HG02840 (cell line): ENCODE results near the gene SDK1.

ENCODE experiments used
- ATAC-seq: cut with Tn5 transposase; IDR thresholded peaks from one replicate; pipeline ENCODE4 v1.9.1; 2021; ENCODE audit warnings: mild to moderate bottlenecking, moderate library complexity, moderate number of reproducible peaks; ENCODE audit not compliant: unreplicated experiment, low FRiP score

The SDK1 gene

DNA sequence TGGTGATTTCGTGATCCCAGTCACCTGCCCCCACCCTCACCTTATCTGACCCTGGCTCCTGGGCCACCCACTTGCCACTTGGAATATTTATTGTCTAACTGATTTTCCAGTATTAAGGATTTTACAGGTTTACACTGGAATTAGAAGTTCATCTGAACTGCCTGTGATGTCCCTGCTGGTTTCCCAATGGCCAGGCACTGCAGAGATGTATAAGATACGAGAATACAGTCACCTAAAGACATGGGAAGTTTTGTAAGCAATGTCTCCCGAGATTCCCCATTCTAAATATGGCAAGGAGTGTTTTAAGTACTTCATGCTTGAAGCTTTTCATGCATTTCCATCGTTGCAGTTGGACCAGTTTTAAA, 592.7 kb downstream of the SDK1 start:
- ATAC-seq, result no peak

DNA sequence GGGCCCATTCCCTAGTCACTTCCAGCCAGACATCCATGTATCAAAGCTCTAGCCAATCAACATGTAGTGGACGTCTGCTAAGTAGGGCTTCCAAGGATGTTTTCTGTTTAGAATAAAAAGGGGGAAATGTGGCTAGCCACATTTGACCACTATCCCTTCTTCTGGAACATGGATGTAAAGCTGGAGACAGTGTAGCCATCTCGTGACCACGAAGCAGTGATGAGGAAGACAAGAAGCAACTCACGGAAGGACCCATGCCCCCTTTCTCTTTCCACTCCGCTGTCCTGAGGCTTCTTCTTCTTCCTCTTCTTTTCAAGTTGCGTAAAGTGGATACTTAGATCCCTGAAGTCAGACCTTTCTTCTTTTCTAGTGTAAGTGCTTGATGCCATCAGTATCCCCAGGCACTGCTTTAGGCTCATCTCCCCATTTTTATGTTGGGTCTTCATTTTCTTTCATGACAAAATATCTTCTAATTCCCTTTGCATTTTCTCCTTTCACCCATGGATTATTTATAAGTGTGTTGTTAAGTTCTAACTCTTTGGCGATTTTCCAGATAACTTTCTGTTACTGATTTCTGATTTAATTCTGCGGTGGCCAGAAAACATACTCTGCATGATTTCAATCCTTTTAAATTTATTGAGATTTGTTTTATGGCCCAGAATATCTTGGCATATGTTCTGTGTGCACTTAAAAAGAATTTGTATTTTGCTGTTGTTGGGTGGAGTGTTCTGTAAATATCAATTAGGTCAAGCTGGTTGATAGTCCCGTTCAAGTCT, 594.5 kb downstream of the SDK1 start:
- ATAC-seq, result no peak

DNA sequence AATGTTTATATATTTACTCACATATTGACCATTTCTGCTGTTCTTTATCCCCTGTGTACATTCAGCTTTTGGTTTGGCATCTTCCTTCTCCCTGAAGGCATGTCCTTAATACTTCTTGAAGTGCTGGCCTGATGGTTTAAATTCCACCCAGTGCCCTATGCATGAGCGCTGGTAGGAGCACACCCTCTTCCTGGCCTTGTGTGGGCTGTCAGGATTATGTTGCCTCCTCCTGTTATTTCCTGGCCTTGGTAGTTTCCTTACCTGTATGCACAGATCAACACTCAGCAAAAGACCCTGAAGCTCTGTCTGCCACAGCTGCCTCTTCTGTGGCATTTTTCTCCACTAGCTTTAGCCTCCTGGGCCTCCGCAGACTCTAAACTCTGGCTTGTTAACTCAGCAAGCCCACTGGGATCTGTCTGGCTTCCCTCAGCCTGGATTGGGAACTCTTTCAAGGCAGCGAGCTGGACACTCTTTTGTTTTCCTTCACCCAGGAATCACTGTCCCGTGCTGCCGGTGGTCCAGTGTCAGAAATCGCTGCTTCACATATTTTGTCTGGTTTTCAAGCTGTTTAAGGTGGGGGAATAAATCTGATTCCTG, 595.2 kb downstream of the SDK1 start:
- ATAC-seq, result no peak

DNA sequence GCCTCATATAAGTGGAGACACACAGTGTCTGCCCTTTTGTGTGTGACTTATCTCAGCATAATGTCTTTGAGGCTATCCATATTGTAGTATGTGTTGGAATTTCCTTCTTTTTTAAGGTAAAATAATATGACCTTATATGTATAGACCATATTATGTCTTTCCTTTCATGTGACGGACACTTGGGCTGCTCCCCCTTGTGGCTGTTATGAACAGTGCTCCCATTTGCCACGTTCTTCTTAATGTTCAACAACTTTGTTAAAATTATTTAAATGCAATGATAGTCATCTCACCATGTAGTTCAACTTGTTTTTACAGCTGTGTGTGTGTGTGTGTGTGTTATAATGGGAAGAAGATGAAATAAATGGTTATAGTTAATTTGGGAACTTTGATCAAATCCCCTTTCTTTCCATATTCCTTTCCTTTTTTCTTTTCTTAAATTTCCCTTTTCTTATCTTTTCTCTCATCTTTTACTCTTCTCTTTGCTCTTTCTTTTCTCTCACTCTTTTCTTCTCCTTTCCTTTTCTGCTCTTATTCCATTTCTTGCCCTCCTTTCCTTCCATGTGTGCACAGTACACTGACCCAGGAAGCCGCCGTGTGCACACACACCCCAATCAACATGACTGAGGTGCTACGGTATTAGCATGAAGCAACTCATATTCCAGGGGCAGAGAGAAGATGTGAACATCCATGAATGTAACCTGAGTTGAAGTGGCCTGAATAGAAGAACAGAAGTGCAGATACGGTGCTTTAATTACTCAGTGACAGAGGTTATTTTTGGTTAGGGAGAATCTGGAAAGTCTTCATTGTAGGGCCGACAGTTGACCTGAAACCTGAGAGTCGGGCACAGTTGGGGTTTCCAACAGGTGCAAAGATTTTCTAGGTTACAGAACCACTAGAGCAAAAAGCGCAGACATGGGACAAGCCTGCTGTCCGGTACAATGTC, 596.6 kb downstream of the SDK1 start:
- no peak for ATAC-seq

DNA sequence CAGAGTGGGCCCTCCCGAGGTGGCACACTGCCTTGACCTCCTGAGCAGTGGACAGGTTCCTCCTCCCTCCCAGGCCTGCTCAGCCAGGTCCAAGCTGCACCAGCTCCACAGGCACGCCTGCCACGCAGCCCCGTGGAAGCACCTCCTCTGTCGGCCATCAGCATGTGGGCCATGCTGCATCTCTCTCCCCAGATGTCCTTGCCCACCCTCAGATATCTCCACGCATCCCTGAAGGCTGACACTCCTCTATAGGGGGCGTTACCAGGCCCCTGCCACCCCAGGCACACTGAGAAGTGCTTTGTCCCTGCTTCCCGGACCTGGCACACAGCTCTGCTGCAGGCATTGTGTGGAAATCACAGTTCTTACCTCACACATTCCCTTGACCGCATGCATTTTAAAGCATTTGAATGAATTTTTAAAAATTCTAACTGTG, 598.5 kb downstream of the SDK1 start:
- ATAC-seq, result no peak

DNA sequence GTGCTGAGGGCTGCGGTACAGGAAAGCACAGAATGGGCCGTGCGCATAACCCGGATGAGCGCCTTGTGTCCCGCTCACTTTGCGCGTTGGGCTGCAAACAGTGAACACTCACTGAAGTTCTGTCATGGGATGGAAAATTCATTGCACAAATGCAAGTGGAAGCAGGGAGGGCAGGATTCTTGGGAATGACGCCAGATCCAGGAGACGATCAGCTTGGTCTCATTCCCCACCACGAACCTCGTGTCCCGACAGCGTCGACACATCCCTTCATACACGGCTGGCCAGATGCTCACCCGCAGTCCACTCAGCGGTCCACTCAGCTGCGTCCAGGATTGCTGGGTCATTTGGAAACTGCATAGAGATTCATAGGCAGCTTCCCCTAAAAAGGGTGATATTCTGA, 607.1 kb downstream of the SDK1 start:
- no peak for ATAC-seq

DNA sequence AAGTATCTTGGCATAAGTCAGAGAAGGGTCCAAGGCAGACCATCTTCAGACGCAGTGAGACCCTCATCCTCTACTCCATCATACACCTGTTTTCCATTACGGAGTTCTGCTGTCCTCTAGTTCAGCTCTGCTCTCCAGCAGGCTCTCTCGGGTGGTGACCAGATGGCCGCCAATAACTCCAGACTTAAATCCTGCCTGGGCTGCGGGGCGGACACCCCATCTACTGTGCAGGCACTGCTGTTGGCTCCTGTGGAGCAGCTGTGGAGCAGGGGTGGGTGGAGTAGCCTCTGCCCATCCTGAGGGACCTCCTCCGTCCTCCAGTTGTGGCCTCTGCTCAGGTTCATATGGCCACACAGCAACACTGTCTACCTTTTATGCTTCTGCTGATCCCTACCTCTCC, 608.1 kb downstream of the SDK1 start:
- no peak for ATAC-seq

DNA sequence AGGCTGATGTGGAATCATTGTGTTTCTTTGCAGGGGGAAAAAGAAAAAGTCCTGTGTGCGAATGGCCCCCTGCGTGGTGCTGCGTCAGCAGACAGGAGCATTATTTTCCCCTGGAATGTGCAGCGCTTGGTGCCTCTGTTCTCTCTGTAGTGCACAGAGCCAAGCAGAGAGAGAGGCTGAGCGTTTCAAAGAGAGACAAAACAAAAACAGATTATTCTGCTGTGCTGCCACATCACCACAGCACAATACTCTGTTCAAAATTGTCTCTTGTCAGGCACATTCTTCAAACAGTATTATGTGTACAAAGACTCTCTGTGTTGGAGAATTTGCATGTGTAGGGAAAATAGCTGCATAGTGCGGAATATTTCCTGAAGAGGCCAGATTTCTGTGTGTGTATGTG, 609.0 kb downstream of the SDK1 start:
- ATAC-seq, result no peak

DNA sequence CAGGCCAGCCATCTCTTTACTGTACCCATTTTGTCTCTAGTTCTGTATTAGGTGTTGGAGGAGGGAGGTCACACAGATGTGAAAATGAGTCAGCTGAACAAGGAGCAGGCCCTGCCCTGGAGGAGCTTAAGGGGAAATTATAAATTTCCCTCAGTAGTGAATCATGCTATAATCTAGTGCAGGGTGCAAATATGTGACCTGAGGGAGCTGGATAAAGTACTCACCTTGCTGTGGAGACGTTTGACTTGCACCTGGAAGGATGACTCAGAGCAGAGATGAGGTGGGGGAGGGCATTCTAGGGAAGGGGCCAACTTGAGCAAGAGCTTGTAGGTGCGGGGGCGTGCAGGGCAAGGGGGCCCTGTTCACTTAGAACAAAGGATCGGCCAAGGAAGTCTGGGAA, 610.6 kb downstream of the SDK1 start:
- ATAC-seq, result no peak

DNA sequence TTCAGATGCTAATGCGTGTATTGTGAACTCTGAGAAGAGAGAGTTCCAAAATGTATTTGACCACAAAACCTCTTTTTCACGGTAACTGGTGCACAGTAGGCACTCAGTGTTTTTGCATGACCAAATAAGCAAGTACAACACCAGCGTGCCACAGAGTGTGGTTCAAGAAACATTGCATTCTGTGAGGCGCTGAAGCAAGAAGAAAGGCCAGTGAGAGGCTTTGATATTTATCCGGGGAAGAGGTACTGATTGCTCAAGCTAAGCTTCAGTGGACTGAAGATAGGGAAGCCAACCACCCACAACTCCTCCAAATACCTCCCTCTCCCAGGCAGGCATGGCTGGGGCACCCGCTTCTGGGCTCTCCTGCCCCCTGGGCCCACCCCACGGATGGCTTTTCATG, 611.2 kb downstream of the SDK1 start:
- ATAC-seq, result no peak

DNA sequence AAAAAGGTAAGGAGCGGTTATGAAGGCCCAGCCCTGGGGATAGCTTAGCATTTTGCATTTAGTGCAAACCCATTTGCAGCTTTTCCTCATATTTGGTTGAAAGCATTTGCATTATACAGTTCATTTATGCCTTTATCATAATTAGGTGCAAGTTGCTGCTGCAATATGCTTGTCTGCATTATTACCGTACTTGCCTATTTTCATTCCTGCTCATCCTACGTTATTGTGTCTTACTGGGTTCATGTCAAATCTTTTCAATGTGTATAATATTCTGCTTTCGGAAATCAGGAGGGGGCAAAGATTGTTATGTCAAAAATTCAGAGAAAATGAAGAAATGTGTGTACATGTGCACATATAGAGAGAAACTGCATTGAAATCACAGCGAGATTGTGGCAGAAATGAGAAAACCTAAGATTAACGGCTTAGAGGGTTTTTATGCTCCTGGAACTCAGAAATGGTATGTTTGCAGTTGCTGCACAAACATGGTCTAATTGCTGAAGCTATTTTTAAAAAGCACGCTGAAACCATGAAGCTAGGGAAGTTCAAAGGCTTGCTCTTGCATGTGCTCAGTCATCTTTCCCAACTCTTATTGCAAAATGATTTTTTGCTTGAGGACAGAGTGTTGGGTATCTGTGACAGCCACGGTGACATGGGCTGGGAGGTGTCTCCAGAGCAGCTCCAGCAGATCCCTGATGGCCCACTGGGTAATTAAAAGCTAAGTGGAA, 613.2 kb downstream of the SDK1 start:
- ATAC-seq, result no peak

DNA sequence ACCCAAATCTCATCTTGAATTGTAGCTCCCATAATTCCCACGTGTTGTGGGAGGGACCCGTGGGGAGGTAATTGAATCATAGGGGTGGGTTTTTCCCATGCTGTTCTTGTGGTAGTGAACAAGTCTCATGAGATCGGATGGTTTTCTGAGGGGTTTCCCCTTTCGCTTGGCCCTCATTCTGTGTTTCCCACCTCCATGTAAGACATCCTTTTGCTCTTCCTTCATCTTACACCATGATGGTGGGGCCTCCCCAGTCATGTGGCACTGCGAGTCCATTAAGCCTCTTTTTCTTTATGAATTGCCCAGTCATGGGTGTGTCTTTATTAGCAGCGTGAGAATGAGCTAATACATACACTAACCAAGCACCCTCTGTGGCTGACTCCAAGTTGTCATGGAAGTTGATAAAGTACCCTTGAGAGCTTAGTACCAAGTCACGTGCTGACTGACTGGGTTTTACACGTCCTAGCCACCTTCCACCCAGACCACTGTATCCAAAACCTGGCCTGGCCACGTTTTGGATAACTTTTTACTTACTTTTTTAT, 614.4 kb downstream of the SDK1 start:
- no peak for ATAC-seq

DNA sequence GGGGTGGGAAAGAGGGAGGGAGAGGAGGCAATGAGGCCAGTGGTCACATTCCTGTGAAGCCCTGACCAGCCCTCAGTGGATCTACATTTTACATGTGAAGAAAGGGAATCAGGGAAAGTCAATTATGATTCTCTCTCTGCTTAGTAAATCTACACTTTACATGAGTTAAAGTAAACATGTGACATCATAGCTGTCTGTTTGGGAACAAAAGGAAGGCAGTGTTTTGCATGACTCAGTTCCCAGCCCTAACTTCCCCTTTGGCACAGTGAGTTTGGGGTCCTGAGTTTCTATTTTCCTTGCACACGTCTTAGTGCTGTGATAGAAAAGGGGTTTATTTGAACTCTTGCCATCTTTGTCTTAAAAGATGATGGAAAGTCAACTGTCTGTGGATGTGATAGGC, 615.1 kb downstream of the SDK1 start:
- ATAC-seq, result no peak

DNA sequence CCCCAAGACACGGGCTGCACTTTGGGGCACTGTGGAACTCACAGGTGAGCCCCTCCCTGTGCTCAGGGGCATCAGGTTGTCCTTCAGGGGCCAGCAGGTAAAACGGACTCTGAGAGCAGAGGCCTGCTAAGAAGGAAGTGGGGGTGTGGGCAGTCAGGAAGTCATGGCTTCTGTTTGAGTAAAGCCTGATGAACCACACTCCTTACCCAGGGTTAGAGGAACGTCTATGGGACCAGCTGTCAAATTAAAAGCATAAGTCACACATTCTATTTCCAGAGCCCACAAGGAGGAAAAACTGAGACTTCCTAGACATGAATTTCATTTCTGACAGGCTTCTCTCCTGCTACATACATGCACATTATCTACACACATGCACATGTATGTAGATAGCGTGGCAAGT, 616.4 kb downstream of the SDK1 start:
- no peak for ATAC-seq

DNA sequence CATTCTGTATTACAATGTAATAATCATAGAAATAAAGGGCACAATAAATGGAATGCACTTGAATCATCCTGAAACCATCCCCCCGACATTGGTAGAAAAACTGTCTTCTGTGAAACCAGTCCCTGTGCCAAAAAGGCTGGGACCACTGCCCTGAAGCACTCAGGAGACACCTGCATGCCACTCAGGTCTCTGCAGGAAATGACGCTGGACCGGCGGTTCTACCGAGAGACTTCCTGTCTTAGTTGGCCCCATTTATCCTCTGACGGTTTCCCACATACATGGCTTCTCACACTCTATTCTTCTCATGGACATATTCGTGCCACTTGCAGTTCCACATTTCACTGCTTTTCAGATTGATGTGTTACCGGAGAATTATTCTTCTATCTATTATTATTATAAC, 617.5 kb downstream of the SDK1 start:
- no peak for ATAC-seq

DNA sequence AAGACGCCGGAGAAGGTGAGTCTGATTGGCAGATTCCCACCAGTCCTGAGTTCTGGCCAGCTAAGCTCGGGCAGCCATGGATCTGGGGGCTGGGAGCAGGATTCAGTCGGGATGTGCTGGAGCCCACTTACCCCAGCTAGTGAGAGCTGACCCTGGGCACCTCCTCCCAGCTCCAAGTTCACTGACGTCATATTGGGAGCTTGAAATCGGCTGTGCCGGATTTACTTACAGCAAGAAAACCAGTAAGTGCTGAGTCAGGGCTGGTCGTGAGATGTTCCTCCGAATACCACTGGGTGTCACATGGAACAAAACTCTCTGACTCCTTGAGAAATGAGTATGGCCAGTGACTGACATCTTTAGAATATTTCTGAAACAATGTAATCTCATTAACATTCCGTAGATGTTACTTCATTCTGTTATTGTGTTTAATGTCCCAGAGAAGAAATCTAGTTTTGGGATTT, 621.2 kb downstream of the SDK1 start:
- ATAC-seq, result no peak

DNA sequence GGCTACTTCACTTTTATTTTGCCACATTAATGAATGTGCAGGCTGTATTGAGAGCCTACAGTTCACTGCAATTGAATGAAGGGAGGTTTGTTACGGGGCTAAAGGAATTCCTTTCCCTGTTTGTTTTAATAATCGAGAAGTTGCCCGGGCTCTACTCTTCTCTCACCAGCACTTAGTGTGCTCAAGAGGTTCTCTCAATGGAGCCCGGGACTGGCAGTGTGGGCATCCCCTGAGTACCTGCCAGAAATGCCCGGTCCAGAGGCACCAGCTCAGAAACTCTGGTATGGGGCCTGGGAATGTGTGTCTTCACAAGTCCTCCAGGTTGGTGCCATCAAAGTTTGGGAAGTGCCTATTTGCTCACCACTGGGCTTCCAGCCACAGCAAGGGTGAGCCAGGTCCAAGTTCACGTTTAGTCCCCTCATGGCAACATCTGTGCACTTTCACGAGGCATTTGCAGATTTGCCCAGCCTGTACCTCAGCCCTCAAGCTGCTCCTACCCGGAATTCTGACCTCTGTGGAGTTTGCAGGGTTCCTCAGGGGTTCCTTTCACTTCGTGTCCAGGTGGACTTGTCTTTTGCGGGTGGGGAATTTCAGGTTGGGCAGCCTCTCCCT, 622.4 kb downstream of the SDK1 start:
- ATAC-seq, result no peak

DNA sequence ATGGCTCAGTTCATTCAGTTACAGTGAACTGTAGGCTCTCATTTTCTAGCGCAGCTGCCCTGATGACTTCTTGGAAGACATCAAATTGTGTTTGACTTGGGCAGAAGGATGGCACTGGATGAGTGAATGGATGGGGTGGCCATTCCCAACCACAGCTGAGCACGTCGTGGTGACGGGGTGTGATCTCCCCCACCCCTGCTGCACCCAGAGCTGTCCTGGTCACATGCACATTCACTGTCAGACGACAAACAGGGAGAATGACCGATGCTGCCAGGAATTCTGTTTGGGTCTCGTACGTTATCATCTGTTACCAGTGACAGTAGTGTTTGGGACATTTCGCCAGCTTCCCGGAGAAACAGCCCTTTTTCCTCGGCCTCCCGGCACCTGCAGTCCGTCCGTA, 623.2 kb downstream of the SDK1 start:
- no peak for ATAC-seq

DNA sequence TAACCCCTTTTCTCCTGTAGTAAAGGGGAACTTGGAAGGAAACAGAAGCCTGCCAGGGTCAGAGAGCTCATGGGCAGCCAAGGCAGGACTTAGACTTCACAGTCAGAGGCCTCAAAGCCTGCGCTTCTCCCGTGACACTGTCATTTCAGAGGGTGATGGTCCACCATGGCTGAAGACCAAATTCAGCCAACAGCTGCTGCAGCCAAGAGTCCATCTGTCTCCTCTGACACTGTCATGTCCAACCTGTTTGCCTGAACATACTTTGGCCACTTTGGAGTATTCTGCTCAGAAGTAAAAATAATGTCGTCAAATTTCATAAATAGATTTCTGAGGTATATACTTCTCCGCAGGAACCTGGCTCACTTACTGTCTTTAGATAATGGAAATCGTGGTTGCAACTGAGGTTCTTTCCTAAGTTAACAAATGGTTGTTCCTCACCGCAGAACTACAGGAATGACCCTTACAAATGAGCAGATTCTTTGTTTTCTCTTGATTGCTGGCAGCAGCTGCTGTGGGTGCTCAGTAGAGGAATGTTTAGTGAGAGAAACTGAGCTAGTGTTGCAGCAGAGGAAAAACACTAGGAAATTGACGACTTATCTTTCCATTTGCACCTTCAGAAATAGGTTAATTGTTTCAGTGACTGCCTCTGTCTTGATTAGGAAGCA, 626.5 kb downstream of the SDK1 start:
- ATAC-seq, result no peak
